BE2C (cell line): Measurements from ENCODE around the gene CPNE1.

ENCODE experiments used
- DNase-seq: peaks from one replicate; pipeline ENCODE4 v3.0.0-alpha.2; 2020
- H3K27me3 ChIP-seq: fragments of 250-450 bp; sonication (Bioruptor Pico); 2 replicates; pipeline ENCODE4 v1.5.1; 2020; ENCODE audit warnings: mild to moderate bottlenecking
- H3K36me3 ChIP-seq: fragments of 250-450 bp; sonication (Bioruptor Pico); 2 replicates; pipeline ENCODE4 v1.5.1; 2020; ENCODE audit warnings: mild to moderate bottlenecking
- H3K4me1 ChIP-seq: fragments of 250-450 bp; sonication (Bioruptor Pico); 2 replicates; pipeline ENCODE4 v1.5.1; 2020
- H3K4me3 ChIP-seq: 2 replicates; pipeline ENCODE4 v1.5.1; 2011; ENCODE audit warnings: low read depth, low read length
- H3K9me3 ChIP-seq: fragments of 250-450 bp; sonication (Bioruptor Pico); 2 replicates; pipeline ENCODE4 v1.5.1; 2020
- CTCF ChIP-seq: IDR thresholded peaks from 2 replicates; pipeline ENCODE4 v1.5.1; 2012; ENCODE audit warnings: mild to moderate bottlenecking, low read depth, low read length

The CPNE1 gene

GRCh38 chr20:35660122-35660937, 4.4 kb downstream of the CPNE1 start:
- DNase-seq = no peak
- no peaks in the 10 kb centered on the region for H3K27me3 ChIP-seq
- no peak for TF ChIP-seq CTCF
- H3K4me3 ChIP-seq = no peak overlapping the region
- H3K9me3 ChIP-seq = no peaks in the 10 kb centered on the region
- H3K4me1 ChIP-seq = peaks cover 8% of the 10 kb centered on the region
- H3K36me3 ChIP-seq = peaks cover 8% of the 10 kb centered on the region

- TF ChIP-seq CTCF = no peak
- H3K36me3 ChIP-seq = peaks cover 39% of the 10 kb centered on the region
Observed at GRCh38 chr20:35657271-35657670, 7.4 kb downstream of the CPNE1 start.

GRCh38 chr20:35654415-35654814, 10.3 kb downstream of the CPNE1 start:
- Histone ChIP-seq H3K4me3 (no peak overlapping the region), H3K4me1 (no peaks in the 10 kb centered on the region), H3K9me3 (no peaks in the 10 kb centered on the region), H3K27me3 (no peaks in the 10 kb centered on the region), H3K36me3 (peaks cover 46% of the 10 kb centered on the region)
- TF ChIP-seq CTCF = no peak
- DNase-seq = no peak

More at GRCh38 chr20:35657271-35657670, 7.4 kb downstream of the CPNE1 start:
- DNase-seq = no peak
- Histone ChIP-seq H3K4me3 (no peak overlapping the region), H3K4me1 (peaks cover 4% of the 10 kb centered on the region), H3K9me3 (no peaks in the 10 kb centered on the region), H3K27me3 (no peaks in the 10 kb centered on the region)

GRCh38 chr20:35653893-35654292, 10.8 kb downstream of the CPNE1 start:
- H3K4me3 ChIP-seq = no peak overlapping the region
- TF ChIP-seq CTCF = no peak
- H3K36me3 ChIP-seq = peaks cover 46% of the 10 kb centered on the region
- no peaks in the 10 kb centered on the region for H3K4me1 ChIP-seq
- H3K9me3 ChIP-seq = no peaks in the 10 kb centered on the region
- no peak for DNase-seq
- no peaks in the 10 kb centered on the region for H3K27me3 ChIP-seq

- DNase-seq = no peak
- Histone ChIP-seq H3K36me3 (peaks cover 46% of the 10 kb centered on the region), H3K4me1 (no peaks in the 10 kb centered on the region), H3K4me3 (no peak overlapping the region), H3K27me3 (no peaks in the 10 kb centered on the region), H3K9me3 (no peaks in the 10 kb centered on the region)
- no peak for TF ChIP-seq CTCF
Observed at GRCh38 chr20:35653430-35653734, 11.3 kb downstream of the CPNE1 start.

GRCh38 chr20:35652641-35653429, 11.9 kb downstream of the CPNE1 start:
- TF ChIP-seq CTCF = no peak
- Histone ChIP-seq H3K4me1 (no peaks in the 10 kb centered on the region), H3K36me3 (peaks cover 46% of the 10 kb centered on the region), H3K9me3 (no peaks in the 10 kb centered on the region), H3K27me3 (no peaks in the 10 kb centered on the region), H3K4me3 (no peak overlapping the region)
- DNase-seq = no peak
